Transverse colon (tissue), 4 donors: ENCODE measurements around the gene OSBPL10. TPM values are rescaled to one million over a fixed set of nuclear protein-coding genes. Genes with fewer than 3 reads are reported as not detected.

Experiments used
- DNase-seq: peaks from one replicate; pipeline ENCODE4 v3.0.0-alpha.2; 2019
- H3K27ac ChIP-seq, 4 donors: fragments of 200-600 bp; sonication (generic); 2 replicates each; pipeline ENCODE4 v1.5.1; 2016 to 2018; ENCODE audit warnings: inconsistent platforms in 4 of 4
- H3K27me3 ChIP-seq: fragments of 200-600 bp; sonication (generic); 2 replicates; pipeline ENCODE4 v1.5.1; 2017; ENCODE audit warnings: inconsistent platforms
- H3K36me3 ChIP-seq, 4 donors: fragments of 200-600 bp; sonication (generic); 2 replicates each; pipeline ENCODE4 v1.5.1; 2017 to 2019; ENCODE audit warnings: inconsistent platforms in 4 of 4
- H3K4me1 ChIP-seq, 4 donors: fragments of 200-600 bp; sonication (generic); 2 replicates each; pipeline ENCODE4 v1.5.1; 2017 to 2020; ENCODE audit warnings: inconsistent platforms in 4 of 4
- H3K4me3 ChIP-seq, 4 donors: fragments of 200-600 bp; sonication (generic); 1 replicate in 1 of 4; 2 replicates in 3 of 4; pipeline versions ENCODE4 v1.5.1 to v1.6.1; 2017 to 2019; ENCODE audit warnings: inconsistent platforms in 4 of 4
- H3K9me3 ChIP-seq, 2 donors: fragments of 200-600 bp; sonication (generic); 2 replicates each; pipeline ENCODE4 v1.5.1; 2017 to 2019; ENCODE audit warnings: inconsistent platforms in 2 of 2
- EP300 ChIP-seq: sonication (generic); formaldehyde crosslinking; IDR thresholded peaks from one replicate; pipeline ENCODE4 v1.6.1; 2017; ENCODE audit warnings: antibody characterized with exemption, low read depth
- POLR2A ChIP-seq: fragments of 450-650 bp; IDR thresholded peaks from one replicate; pipeline ENCODE4 v1.6.1; 2016; ENCODE audit warnings: antibody characterized with exemption, mild to moderate bottlenecking, moderate library complexity
- POLR2AphosphoS5 ChIP-seq, 3 donors: sonication (generic); formaldehyde crosslinking; IDR thresholded peaks; one replicate each; pipeline ENCODE4 v1.6.1; 2016; ENCODE audit warnings: antibody characterized with exemption in 3 of 3
- WGBS, 2 donors: methylation state at CpG; one replicate each; pipeline ENCODE4 v1.1.5; 2018; ENCODE audit warnings: low coverage in 1 of 2; 5-methylcytosine and 5-hydroxymethylcytosine counted together
- in situ Hi-C, 4 donors: fragments of 200-750 bp; cut with MboI; loops; one replicate each; pipeline versions ENCODE4 v1.15.0 to v1.15.1; 2017; ENCODE audit warnings: low sequenced_read_pairs in 3 of 4, low pct_ligation_motif_present in 1 of 4, low pct_unique_long_range_greater_than_20kb in 1 of 4
- intact Hi-C: fragments of 100-400 bp; cut with DNase I; formaldehyde crosslinking; loops from one replicate; pipeline ENCODE4 v1.15.1; 2023; ENCODE audit warnings: low total_unique reads
- total RNA-seq, 4 donors: library from RNA; depleted of rRNA; stranded (reverse); fragments of >200 nt; gene quantifications; one replicate each; pipeline ENCODE4 v1.1.0, GENCODE V29; 2016
- TF ChIP-seq, protein P1 (sequence below), 5 experiments: fragments of 200-600 bp in 3 of 5; fragments of 450-650 bp in 2 of 5; sonication (generic) in 3 of 5; IDR thresholded peaks; 1 replicate in 2 of 5; 2 replicates in 3 of 5; pipeline ENCODE4 v1.5.1; 2016 to 2017; ENCODE audit warnings: antibody characterized with exemption in 5 of 5, inconsistent platforms in 3 of 5, mild to moderate bottlenecking in 2 of 5, moderate library complexity in 1 of 5

Gene OSBPL10
- total RNA-seq, 4 donors from 2014 or later: 10.0 to 34.8 (median 19.5) TPM

DNA sequence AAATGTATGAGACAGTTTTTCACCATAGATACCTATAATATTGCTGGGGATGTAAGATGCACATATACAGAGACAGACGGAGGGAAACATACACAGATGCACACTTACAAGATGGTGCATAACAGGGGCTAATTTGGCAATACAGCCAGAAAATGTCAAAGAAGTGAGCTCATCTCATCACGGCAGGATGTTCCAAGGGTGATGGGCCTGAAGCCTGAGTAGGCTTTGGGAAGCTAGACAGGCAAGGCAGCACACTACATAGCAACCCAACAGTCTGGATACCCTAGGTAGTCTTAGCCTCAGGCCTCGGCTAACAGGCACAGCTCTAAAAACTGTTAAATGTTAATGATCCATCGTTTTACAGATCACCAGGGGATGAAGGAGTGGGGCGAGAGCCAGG, 148.5 kb downstream of the OSBPL10 start:
- no peak overlapping the region for H3K4me3 ChIP-seq
- in situ Hi-C loops (no loop called here), intact Hi-C loops (no loop called here)
- no peaks in the 10 kb centered on the region for H3K9me3 ChIP-seq
- H3K36me3 ChIP-seq: no peaks in the 10 kb centered on the region
- no peak overlapping the region for H3K27ac ChIP-seq
- H3K4me1 ChIP-seq: peaks cover 0 to 5% (median 0%) of the 10 kb centered on the region in 4 donors
- DNase-seq: no peak
- H3K27me3 ChIP-seq: no peaks in the 10 kb centered on the region
- WGBS, 2 donors: 74 to 85% methylated on average over 2 to 5 of the region's 5 CpGs
- TF ChIP-seq POLR2A (no peak), EP300 (no peak), POLR2AphosphoS5 (IDR thresholded peaks at IDR 0.05) (no peak)
- TF ChIP-seq, protein P1, sequence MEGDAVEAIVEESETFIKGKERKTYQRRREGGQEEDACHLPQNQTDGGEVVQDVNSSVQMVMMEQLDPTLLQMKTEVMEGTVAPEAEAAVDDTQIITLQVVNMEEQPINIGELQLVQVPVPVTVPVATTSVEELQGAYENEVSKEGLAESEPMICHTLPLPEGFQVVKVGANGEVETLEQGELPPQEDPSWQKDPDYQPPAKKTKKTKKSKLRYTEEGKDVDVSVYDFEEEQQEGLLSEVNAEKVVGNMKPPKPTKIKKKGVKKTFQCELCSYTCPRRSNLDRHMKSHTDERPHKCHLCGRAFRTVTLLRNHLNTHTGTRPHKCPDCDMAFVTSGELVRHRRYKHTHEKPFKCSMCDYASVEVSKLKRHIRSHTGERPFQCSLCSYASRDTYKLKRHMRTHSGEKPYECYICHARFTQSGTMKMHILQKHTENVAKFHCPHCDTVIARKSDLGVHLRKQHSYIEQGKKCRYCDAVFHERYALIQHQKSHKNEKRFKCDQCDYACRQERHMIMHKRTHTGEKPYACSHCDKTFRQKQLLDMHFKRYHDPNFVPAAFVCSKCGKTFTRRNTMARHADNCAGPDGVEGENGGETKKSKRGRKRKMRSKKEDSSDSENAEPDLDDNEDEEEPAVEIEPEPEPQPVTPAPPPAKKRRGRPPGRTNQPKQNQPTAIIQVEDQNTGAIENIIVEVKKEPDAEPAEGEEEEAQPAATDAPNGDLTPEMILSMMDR (IDR thresholded peaks at IDR 0.05): no peak

DNA sequence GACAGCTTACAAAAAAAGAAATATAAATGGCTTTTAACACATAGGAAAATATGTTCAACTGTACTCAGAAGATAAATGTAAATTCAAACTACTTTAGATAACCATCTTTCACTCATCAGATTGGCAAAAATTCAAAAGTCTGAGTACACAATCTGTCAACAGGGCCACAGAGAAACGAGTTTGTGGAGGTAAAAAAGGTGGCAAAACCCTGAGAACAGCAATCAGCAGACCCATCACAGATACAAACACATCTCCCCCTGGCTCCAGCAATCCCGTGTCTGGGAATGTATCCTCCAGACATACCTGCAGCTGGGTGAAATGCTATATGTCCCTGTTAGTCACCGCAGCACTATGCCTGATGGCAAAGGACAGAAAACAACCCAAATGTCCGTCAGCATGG, 149.5 kb downstream of the OSBPL10 start:
- no peaks in the 10 kb centered on the region for H3K36me3 ChIP-seq
- in situ Hi-C loops (no loop called here), intact Hi-C loops (no loop called here)
- 68 to 80% methylated on average over 4 of the region's 4 CpGs for WGBS, 2 donors
- DNase-seq: no peak
- H3K27ac ChIP-seq: no peak overlapping the region
- no peaks in the 10 kb centered on the region for H3K27me3 ChIP-seq
- peaks cover 0 to 3% (median 0%) of the 10 kb centered on the region in 4 donors for H3K4me1 ChIP-seq
- H3K9me3 ChIP-seq: no peaks in the 10 kb centered on the region
- no peak overlapping the region for H3K4me3 ChIP-seq
- no peak for TF ChIP-seq EP300
- TF ChIP-seq POLR2A: no peak
- TF ChIP-seq, protein P1 (IDR thresholded peaks at IDR 0.05): no peak
- TF ChIP-seq POLR2AphosphoS5 (IDR thresholded peaks at IDR 0.05): no peak

DNA sequence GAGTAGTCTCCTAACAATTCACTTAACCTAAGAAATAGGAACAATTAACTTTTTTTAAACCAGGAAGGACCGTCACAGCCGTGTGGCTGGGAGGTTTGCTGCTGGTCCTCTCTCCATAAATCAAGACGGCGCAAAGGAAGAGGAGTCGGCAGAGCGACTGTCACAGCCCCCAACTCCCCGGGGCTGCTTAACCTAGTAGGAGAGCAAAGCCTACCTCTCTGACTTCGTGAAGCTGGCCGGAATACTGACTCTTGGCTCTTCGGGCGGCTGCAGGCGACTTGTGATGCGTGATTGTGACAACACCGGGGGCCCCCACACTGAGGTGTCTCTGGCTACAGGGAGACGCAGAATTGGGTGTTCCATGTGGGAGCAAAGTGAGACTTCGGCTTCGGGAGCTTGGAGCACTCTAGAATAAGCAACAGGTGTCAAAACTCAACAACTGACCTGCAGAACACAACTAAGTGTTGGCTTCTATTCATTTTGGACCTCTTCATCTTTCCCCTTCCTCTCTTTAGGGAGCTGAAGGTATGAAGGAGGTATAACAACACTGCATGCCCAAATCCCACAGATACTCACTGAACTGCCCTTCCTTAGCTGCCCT, 151.1 kb downstream of the OSBPL10 start:
- Histone ChIP-seq H3K27ac (no peak overlapping the region), H3K9me3 (no peaks in the 10 kb centered on the region), H3K4me1 (no peaks in the 10 kb centered on the region), H3K27me3 (no peaks in the 10 kb centered on the region), H3K4me3 (no peak overlapping the region), H3K36me3 (no peaks in the 10 kb centered on the region)
- TF ChIP-seq POLR2AphosphoS5 (IDR thresholded peaks at IDR 0.05) (no peak), POLR2A (no peak), EP300 (no peak)
- TF ChIP-seq, protein P1 (IDR thresholded peaks at IDR 0.05): no peak
- no peak for DNase-seq
- in situ Hi-C loops: no loop called here
- intact Hi-C loops: no loop called here
- 86 to 87% methylated on average over 6 to 17 of the region's 17 CpGs for WGBS, 2 donors

DNA sequence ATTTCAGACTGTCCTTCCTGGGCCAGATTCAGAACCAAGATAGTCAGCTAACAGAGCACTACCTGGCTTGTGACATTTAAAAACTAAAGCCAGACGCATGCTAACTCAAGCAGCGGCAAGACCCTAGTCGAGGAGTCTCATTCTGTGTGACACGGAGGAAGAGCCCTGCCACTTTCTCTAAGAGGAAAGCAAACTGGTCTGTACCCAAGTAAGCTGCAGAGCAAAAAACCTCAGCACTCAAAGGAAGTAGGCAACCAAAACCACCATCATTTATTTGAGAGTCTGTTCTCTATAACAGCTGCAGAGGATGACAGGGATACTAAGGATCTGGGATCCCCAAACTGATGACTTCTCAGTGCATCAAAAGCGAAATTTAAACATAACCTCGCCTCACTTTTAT, 152.1 kb downstream of the OSBPL10 start:
- H3K9me3 ChIP-seq: no peaks in the 10 kb centered on the region
- in situ Hi-C loops: no loop called here

More for the DNA sequence above, 152.1 kb downstream of the OSBPL10 start:
- no peak for TF ChIP-seq POLR2AphosphoS5 (IDR thresholded peaks at IDR 0.05)
- no peak for TF ChIP-seq EP300
- TF ChIP-seq, protein P1 (IDR thresholded peaks at IDR 0.05): no peak
- no peak for TF ChIP-seq POLR2A
- Histone ChIP-seq H3K27me3 (no peaks in the 10 kb centered on the region), H3K27ac (no peak overlapping the region), H3K4me1 (no peaks in the 10 kb centered on the region), H3K4me3 (no peak overlapping the region), H3K36me3 (no peaks in the 10 kb centered on the region)
- no peak for DNase-seq
- WGBS, 2 donors: 87 to 88% methylated on average over 6 of the region's 6 CpGs
- intact Hi-C loops: no loop called here
